ENCODE measurements around the gene REEP5. TPM values are rescaled to one million over a fixed set of nuclear protein-coding genes. Genes with fewer than 3 reads are reported as not detected.
"Not testable (repeated sequence)": the region's sequence is repeated elsewhere in the genome, so short reads cannot be mapped to it uniquely, and the experiment has no call there.

The REEP5 gene
- total RNA-seq, 1 experiment from 2014 or later, result 65.2 TPM

- peaks cover 78% of the 10 kb centered on the region for H3K36me3 Mint-ChIP-seq (ENCODE audit: insufficient read depth, unreplicated experiment)
- ChIA-PET POLR2A (interaction anchor here (0.6 to 2.1 kb wide), 6 partner anchors 9 to 260 kb away, joined by 3 to 10 read pairs (median 4); no protein-coding TSS in a partner anchor), CTCF (interaction anchor here (0.7 to 1.2 kb wide), 5 partner anchors 8 to 345 kb away, joined by 3 to 4 read pairs (median 3); no protein-coding TSS in a partner anchor)
- DNase-seq (ENCODE audit: unreplicated experiment), result no peak
- no peak overlapping the region for H3K4me3 Mint-ChIP-seq (ENCODE audit: unreplicated experiment)
- no TSS peak for BruUV-seq (replicated peaks)
- intact Hi-C loops (cut with micrococcal nuclease), result no loop called here
- H3K9me3 Mint-ChIP-seq (ENCODE audit: unreplicated experiment), result no peaks in the 10 kb centered on the region
- TF ChIP-seq CTCF (IDR thresholded peaks at IDR 0.05; ENCODE audit: unreplicated experiment), result no peak
- H3K27ac Mint-ChIP-seq (ENCODE audit: low read depth, unreplicated experiment), result no peak overlapping the region
- no peaks in the 10 kb centered on the region for H3K4me1 Mint-ChIP-seq (ENCODE audit: insufficient read depth, unreplicated experiment)
- no peaks in the 10 kb centered on the region for H3K27me3 Mint-ChIP-seq (ENCODE audit: insufficient read depth, unreplicated experiment)
Observed at GRCh38 chr5:112895682-112896081, 26.3 kb downstream of the REEP5 start.

GRCh38 chr5:112892776-112893175 lies 29.3 kb downstream of the REEP5 start:
- no peak overlapping the region for H3K27ac Mint-ChIP-seq (ENCODE audit: low read depth, unreplicated experiment)
- H3K27me3 Mint-ChIP-seq (ENCODE audit: insufficient read depth, unreplicated experiment), result no peaks in the 10 kb centered on the region
- no peak overlapping the region for H3K4me3 Mint-ChIP-seq (ENCODE audit: unreplicated experiment)
- no TSS peak for BruUV-seq (replicated peaks)
- no peaks in the 10 kb centered on the region for H3K9me3 Mint-ChIP-seq (ENCODE audit: unreplicated experiment)
- H3K4me1 Mint-ChIP-seq (ENCODE audit: insufficient read depth, unreplicated experiment), result no peaks in the 10 kb centered on the region
- intact Hi-C loops (cut with micrococcal nuclease), result no loop called here
- ChIA-PET POLR2A (interaction anchor here (0.6 kb wide), 1 partner anchor 458 kb away, joined by 3 read pairs; no protein-coding TSS in a partner anchor), CTCF (no interaction called here)
- DNase-seq (ENCODE audit: unreplicated experiment), result no peak
- H3K36me3 Mint-ChIP-seq (ENCODE audit: insufficient read depth, unreplicated experiment), result peaks cover 57% of the 10 kb centered on the region
- no peak for TF ChIP-seq CTCF (IDR thresholded peaks at IDR 0.05; ENCODE audit: unreplicated experiment)

- H3K27ac Mint-ChIP-seq (ENCODE audit: low read depth, unreplicated experiment); H3K4me3 Mint-ChIP-seq (ENCODE audit: unreplicated experiment); intact Hi-C loops (cut with micrococcal nuclease); H3K9me3 Mint-ChIP-seq (ENCODE audit: unreplicated experiment); DNase-seq (ENCODE audit: unreplicated experiment); H3K27me3 Mint-ChIP-seq (ENCODE audit: insufficient read depth, unreplicated experiment); H3K4me1 Mint-ChIP-seq (ENCODE audit: insufficient read depth, unreplicated experiment); CTCF ChIA-PET: not testable (repeated sequence)
- POLR2A ChIA-PET, result interaction anchor here (1.0 to 2.0 kb wide), 2 partner anchors 10 to 14 kb away, joined by 4 read pairs; no protein-coding TSS in a partner anchor
- BruUV-seq (replicated peaks), result TSS peak; percentile 27
- peaks cover 54% of the 10 kb centered on the region for H3K36me3 Mint-ChIP-seq (ENCODE audit: insufficient read depth, unreplicated experiment)
Observed at GRCh38 chr5:112892066-112892465, 30.0 kb downstream of the REEP5 start.

GRCh38 chr5:112886975-112887374 lies 35.1 kb downstream of the REEP5 start:
- Mint-ChIP-seq H3K9me3 (ENCODE audit: unreplicated experiment) (no peaks in the 10 kb centered on the region), H3K4me3 (ENCODE audit: unreplicated experiment) (no peak overlapping the region), H3K36me3 (ENCODE audit: insufficient read depth, unreplicated experiment) (peaks cover 16% of the 10 kb centered on the region), H3K27ac (ENCODE audit: low read depth, unreplicated experiment) (no peak overlapping the region), H3K27me3 (ENCODE audit: insufficient read depth, unreplicated experiment) (no peaks in the 10 kb centered on the region), H3K4me1 (ENCODE audit: insufficient read depth, unreplicated experiment) (no peaks in the 10 kb centered on the region)
- POLR2A ChIA-PET, result interaction anchor here (0.6 kb wide), 1 partner anchor 11 kb away, joined by 3 read pairs; no protein-coding TSS in a partner anchor
- no TSS peak for BruUV-seq (replicated peaks)
- no peak for DNase-seq (ENCODE audit: unreplicated experiment)
- intact Hi-C loops (cut with micrococcal nuclease), result no loop called here
- CTCF ChIA-PET, result interaction anchor here (0.9 to 1.4 kb wide), 2 partner anchors 8 to 27 kb away, joined by 4 read pairs; no protein-coding TSS in a partner anchor
- TF ChIP-seq CTCF (IDR thresholded peaks at IDR 0.05; ENCODE audit: unreplicated experiment), result no peak
